Measurements from ENCODE around the gene SHISAL1.
A peak's percentile ranks its signal among the peaks of the same experiment; 100 is the strongest.
"Not testable (repeated sequence)": the region's sequence is repeated elsewhere in the genome, so short reads cannot be mapped to it uniquely, and the experiment has no call there.

SHISAL1 gene

DNA sequence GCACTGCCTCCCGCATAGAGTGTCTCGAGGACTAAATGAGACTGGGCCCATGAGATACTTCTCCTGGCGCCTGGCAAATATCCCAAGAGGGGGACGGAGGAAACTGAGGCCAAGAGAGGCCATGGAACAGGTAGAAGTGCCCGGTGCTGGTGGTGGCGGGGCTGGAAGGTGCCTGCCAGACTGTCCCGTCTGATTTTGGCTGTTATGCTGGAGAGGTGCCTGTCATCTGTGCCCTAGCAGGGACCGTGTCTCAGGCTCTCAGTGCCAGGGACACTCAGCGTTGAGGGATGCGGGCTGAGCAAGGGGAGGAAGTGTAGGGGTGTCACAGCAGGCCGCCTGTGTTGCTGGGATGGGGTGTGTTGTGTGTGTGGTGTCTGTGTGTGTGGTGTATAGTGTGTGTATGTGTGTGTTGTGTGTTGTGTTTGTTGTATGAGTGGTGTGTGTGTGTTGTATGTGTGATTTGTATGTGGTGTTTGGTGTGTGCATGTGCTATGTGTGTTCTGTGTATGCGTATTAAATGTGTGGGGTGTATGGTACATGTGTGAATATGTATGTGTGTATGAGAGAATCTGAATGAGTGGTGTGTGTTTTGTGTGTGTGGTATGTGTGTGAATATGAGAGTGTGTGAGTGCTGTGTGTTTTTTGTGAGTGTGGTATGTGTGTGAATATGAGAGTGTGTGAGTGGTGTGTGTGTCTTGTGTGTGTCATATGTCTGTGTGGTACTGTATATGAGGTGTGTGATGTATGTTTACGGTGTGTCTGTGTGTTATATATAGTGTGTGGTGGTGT lies 21.3 kb upstream of the SHISAL1 start:
- FAIRE-seq = no peak
- DNase-seq (ENCODE audit: insufficient read length) = no peak
- TF ChIP-seq POLR2AphosphoS5 (IDR thresholded peaks at IDR 0.05; ENCODE audit: low read depth, low read length) = no peak
- no peak for TF ChIP-seq POLR2A (IDR thresholded peaks at IDR 0.05; ENCODE audit: low read depth, low read length)
- TF ChIP-seq TAF1 (IDR thresholded peaks at IDR 0.05; ENCODE audit: borderline replicate concordance, low read depth, low read length) = no peak

DNA sequence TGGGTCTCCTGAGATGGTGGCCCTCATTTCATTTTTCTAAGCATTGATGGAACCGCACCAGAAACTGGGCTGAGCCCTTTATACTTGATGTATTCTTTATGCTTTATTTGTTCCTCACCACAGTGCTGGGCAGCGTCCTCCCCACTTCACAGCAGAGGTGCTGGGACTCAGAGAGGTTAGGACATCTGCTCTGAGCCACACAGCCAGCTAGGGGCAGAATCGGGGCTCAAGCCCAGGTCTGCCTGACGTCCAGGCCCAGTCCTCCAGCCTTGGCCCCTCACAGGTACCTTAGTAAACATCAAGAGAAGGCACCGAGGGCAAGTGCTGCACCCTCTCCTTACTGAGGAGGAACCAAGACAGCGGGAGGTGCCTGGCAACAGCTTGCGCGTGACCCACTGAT lies 20.2 kb upstream of the SHISAL1 start:
- DNase-seq (ENCODE audit: insufficient read length) = no peak
- no peak for FAIRE-seq

DNA sequence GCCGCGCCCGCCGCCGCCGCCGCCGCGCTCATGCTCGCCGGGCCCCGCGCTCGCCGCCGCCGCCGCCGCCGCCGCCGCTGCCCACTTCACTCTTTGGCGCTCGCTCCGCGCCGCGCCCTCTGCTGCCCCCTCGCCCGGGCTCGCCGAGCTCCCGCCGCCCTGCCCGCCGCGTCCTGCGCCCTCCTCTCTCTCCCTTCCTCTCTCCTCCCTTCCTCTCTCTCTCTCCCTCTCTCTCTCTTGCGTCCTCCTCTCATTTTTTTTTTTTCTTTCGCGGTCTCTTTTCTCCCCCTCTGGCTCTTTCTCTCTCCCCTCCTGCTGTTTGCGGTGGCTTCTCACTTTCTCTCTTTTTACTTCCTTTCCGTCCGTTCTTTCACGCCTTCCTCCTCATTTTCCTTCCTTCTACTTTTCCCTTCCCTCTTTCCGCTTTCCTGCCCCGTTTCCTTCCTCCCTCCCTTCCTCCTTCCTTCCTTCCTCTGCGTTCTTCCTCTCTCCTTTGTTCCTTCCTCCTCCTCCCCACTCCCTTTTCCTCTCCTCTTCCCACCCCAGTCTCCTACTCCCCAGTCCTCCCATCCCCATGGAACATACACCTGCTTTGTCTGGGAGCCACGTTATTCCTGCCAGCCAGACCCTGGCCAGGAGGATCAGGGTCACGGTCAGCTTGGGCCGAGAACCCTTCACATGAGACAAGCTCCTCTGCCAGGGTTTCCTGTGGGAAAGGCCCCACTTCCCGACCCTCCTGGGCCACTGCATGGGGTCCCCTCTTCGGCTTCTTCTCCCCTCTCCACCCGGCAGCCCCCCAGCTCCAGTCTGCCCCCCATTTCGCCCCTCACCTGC lies 19.3 kb upstream of the SHISAL1 start:
- no peak for FAIRE-seq
- DNase-seq (ENCODE audit: insufficient read length) = no peak
- TF ChIP-seq POLR2A (IDR thresholded peaks at IDR 0.05; ENCODE audit: low read depth, low read length) (no peak), TAF1 (IDR thresholded peaks at IDR 0.05; ENCODE audit: borderline replicate concordance, low read depth, low read length) (no peak), POLR2AphosphoS5 (IDR thresholded peaks at IDR 0.05; ENCODE audit: low read depth, low read length) (no peak)

More for the DNA sequence above, 20.2 kb upstream of the SHISAL1 start:
- no peak for TF ChIP-seq POLR2AphosphoS5 (IDR thresholded peaks at IDR 0.05; ENCODE audit: low read depth, low read length)
- no peak for TF ChIP-seq POLR2A (IDR thresholded peaks at IDR 0.05; ENCODE audit: low read depth, low read length)
- no peak for TF ChIP-seq TAF1 (IDR thresholded peaks at IDR 0.05; ENCODE audit: borderline replicate concordance, low read depth, low read length)

DNA sequence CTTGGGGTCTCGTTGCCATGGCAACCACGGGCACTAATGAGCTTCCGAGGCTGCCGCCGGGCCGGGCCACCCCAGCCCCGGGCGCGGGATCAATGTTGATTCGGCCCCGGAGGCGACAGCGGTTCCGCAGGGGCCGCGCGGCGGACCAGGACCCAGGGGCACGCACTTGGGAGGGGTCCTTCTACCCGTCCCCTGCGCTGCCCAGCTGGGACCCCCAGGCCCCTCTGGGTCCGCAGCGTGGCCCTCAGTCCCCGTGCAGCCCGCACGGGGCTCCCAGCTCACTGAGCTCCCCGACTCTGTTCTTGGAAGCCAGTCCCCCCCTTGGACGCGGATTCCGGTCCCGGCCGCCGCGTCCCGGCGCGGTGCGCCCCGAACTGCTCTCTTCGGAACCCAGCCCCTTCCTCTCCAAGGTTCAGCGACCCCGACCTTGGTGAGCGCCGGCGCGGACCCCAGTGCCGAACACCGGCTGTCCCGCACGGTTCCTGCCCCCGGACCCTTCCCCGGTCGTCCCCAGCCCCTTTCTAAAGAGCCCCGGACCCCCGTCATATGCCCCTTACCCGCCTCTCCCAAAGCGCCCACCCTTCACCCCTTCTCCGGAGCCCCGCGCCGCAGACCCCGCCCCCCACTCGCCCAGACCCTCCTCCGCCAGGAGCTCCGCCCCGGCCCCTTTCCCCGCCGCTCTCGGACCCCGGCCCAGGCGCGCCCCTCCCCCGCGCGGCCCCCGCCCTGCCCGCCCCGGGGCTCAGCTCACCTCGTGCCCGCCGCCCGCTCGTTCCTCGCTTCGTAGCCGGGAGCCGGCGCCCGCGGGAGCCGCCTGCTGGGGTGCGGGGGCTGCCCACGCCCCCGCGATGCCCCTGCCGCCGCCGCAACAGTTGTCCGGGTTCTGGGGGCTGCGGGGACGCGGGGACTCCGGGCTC lies 18.3 kb upstream of the SHISAL1 start:
- FAIRE-seq (no peak), DNase-seq (ENCODE audit: insufficient read length) (no peak)
- no peak for TF ChIP-seq POLR2A (IDR thresholded peaks at IDR 0.05; ENCODE audit: low read depth, low read length)
- no peak for TF ChIP-seq POLR2AphosphoS5 (IDR thresholded peaks at IDR 0.05; ENCODE audit: low read depth, low read length)
- TF ChIP-seq TAF1 (IDR thresholded peaks at IDR 0.05; ENCODE audit: borderline replicate concordance, low read depth, low read length) = no peak

DNA sequence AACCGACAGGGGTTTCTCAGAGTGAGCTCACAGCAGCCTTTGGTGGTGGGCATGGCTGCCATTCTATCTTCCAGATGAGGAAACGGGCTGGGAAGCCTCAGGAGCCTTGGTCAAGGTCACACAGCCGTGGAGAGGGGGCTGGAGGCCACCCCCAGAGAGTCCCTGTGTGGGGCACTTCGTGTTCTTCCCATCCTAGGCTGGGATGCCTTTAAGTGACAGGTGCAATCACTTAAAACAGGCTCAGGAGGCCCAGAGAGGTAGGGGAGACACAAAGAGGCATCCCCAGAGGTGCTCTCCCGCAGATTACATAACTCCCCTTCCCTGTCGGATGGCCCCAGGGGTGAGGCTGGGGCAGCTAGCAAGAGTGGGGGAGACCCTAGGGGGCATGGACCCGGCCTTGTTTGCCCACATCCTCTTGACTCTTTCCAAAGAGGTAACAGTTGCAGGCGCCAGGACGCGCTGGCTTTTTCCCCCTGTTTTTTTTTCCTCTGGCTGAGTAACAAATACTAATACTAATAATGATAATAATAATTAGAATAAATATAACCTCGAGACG lies 17.5 kb upstream of the SHISAL1 start:
- FAIRE-seq = no peak
- DNase-seq (ENCODE audit: insufficient read length) = no peak
- no peak for TF ChIP-seq POLR2AphosphoS5 (IDR thresholded peaks at IDR 0.05; ENCODE audit: low read depth, low read length)
- TF ChIP-seq TAF1 (IDR thresholded peaks at IDR 0.05; ENCODE audit: borderline replicate concordance, low read depth, low read length) = no peak
- TF ChIP-seq POLR2A (IDR thresholded peaks at IDR 0.05; ENCODE audit: low read depth, low read length) = no peak

DNA sequence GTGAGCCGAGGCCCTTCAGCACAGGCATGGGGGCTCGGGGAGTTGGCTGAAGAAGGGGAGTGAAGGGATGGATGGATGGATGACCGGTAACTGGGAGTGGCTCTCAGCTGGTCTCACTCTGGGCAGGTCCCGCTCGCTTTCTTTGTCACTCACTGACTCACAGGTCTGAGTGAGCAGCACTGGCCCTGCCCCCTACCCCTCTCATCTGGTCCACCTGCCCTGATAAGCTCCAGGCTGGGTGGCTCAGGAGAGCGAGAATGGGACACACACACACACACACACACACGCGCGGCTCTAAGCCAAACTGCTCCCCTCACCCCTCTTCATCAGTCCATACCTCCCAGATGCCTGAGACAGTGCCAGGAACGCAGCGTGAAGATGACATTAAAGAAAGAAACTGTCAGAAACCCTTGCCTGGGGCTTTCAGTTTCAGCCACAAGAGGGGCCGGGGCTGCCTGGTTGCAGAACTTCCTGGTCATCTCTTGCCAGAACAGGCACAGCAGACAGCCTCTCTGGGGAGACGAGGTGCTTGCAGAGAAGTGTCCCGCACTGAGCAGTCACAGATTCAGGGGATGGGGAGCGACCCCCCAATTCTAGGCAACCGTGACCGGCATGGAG lies 16.5 kb upstream of the SHISAL1 start:
- DNase-seq (ENCODE audit: insufficient read length) (peak; percentile 74), FAIRE-seq (peak; percentile 88)

DNA sequence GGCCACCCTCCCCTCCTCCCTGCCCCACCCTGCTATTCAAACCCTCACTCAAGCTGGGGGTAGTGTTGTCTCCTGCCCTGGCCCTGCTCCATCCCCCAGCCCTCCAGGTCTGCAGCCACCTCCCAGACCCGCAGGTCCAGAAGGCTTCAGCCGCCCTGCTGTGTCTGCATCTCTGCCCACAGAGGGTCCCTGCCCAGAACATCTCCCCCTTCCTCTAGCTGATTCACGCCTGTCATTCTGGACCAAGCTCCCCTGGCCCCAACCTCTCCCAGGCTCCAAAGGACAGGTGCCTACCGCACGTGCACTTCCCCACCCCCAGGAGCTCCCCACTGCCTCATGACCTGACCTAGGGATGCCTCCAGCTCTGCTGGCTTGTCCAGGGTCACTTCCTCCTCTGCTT lies 16.0 kb upstream of the SHISAL1 start:
- FAIRE-seq = no peak
- DNase-seq (ENCODE audit: insufficient read length) = no peak
- TF ChIP-seq POLR2AphosphoS5 (IDR thresholded peaks at IDR 0.05; ENCODE audit: low read depth, low read length) (no peak), TAF1 (IDR thresholded peaks at IDR 0.05; ENCODE audit: borderline replicate concordance, low read depth, low read length) (no peak), POLR2A (IDR thresholded peaks at IDR 0.05; ENCODE audit: low read depth, low read length) (no peak)

More for the DNA sequence above, 16.5 kb upstream of the SHISAL1 start:
- TF ChIP-seq TAF1 (IDR thresholded peaks at IDR 0.05; ENCODE audit: borderline replicate concordance, low read depth, low read length) (no peak), POLR2A (IDR thresholded peaks at IDR 0.05; ENCODE audit: low read depth, low read length) (no peak), POLR2AphosphoS5 (IDR thresholded peaks at IDR 0.05; ENCODE audit: low read depth, low read length) (no peak)

DNA sequence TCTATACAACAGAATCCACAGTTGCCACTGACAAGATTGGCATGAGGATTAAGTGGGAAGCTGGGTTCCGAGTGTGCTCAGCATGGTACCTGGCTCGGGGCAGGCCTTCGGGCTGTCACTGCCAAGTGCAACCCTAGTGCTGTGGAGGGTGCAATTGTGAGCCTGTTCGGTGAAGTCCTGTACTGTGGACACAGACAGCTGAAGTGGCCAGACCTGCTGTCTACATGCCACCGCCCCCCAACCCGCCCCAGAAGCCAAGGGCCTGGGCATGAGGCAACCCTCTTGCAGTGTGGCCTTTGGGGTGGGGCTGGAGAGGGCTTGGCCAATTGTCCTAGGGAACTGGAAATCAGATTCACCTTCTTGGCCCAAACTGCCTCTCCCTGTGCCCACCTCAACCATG lies 15.6 kb upstream of the SHISAL1 start:
- FAIRE-seq (no peak), DNase-seq (ENCODE audit: insufficient read length) (no peak)
- TF ChIP-seq TAF1 (IDR thresholded peaks at IDR 0.05; ENCODE audit: borderline replicate concordance, low read depth, low read length) (no peak), POLR2A (IDR thresholded peaks at IDR 0.05; ENCODE audit: low read depth, low read length) (no peak), POLR2AphosphoS5 (IDR thresholded peaks at IDR 0.05; ENCODE audit: low read depth, low read length) (no peak)

DNA sequence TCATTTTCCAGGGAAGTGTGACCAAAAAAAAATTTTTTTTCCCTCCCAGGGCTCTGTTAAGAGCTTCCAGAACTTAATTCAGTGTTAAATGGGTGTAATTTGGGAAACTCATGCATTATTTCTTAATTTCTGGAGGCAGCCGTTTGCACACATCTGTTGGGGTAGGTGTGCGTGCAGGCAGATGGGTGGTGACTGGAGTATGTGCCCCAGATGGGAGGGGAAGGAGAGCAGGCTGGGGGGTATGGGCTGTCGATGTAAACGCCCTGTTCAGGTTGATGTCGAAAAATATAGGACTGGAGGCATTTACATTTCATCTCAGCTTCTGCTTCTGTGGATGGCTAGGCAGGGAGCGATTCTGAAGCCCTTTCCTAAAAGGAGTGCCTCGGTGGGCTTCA lies 13.7 kb upstream of the SHISAL1 start:
- DNase-seq (ENCODE audit: insufficient read length) = no peak
- TF ChIP-seq POLR2AphosphoS5 (IDR thresholded peaks at IDR 0.05; ENCODE audit: low read depth, low read length) (no peak), POLR2A (IDR thresholded peaks at IDR 0.05; ENCODE audit: low read depth, low read length) (no peak), TAF1 (IDR thresholded peaks at IDR 0.05; ENCODE audit: borderline replicate concordance, low read depth, low read length) (no peak)
- no peak for FAIRE-seq

DNA sequence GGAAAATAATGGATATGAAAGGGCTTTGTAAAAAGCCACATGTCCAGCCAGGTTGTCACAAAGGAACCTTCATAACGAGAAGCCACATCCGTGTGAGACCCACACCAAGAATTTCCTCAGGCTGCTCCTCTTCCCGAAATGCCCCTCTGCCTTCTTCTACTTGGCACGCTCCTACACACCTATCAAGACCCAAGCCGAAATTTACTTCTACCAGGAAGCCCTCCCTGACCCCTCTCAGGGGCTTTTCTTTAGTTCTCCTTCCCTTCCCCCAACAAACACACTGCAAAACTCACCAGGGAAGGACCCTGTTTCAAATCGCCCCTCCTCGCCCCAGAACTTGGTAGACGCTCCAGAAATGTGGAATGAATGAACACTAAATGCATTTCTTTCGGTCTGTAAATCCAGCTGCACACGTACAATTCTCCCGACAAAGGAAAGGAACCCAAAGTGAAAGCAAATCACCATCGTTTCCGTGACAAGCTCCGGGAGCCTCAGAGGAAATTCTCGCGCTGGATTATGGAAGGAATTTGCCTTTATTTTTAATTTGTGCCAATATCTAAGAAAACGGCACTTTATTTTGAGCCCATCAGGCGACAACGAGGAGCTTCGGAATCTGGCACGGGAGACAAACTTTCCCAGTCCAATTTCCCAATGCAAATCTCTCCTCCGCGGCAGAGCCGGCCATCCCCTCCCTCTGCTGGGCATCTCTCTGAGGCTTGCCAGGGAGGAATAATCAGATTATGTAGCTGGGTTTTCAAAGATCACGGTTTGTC lies 13.2 kb upstream of the SHISAL1 start:
- FAIRE-seq (no peak), DNase-seq (ENCODE audit: insufficient read length) (no peak)
- TF ChIP-seq TAF1 (IDR thresholded peaks at IDR 0.05; ENCODE audit: borderline replicate concordance, low read depth, low read length) (no peak), POLR2AphosphoS5 (IDR thresholded peaks at IDR 0.05; ENCODE audit: low read depth, low read length) (no peak), POLR2A (IDR thresholded peaks at IDR 0.05; ENCODE audit: low read depth, low read length) (no peak)

DNA sequence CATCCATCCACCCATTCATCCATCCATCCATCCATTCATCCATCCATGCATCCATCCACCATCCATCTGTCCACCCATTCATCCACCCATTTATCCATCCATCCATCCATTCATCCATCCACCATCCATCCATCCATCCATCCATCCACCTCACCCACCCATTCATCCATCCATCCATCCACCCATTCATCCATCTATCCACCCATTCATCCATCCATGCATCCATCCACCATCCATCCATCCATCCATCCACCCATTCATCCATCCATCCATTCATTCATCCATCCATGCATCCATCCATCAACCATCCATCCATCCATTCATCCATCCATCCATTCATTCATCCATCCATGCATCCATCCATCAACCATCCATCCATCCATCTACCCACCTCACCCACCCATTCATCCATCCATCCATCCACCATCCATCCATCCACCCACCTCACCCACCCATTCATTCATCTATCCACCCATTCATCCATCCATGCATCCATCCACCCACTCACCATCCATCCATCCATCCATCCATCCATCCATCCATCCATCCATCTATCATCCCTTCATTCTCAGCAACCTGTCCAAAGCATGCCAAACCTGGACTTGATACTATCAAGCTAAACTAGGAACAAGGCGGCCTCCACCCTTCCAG lies 10.5 kb upstream of the SHISAL1 start:
- not testable (repeated sequence) for FAIRE-seq; DNase-seq (ENCODE audit: insufficient read length)
